Measurements from ENCODE around the gene SOX14.

GRCh38 chr3:137763594-137763938, 549 bp upstream of the SOX14 start:
- no peak for TF ChIP-seq EZH2 (IDR thresholded peaks at IDR 0.05; ENCODE audit: borderline replicate concordance, insufficient read depth, low read length, poor library complexity, severe bottlenecking)
- TF ChIP-seq CTCF (IDR thresholded peaks at IDR 0.05; ENCODE audit: poor library complexity, severe bottlenecking) = no peak
- no peak for TF ChIP-seq REST (IDR thresholded peaks at IDR 0.05; ENCODE audit: borderline replicate concordance)
- TF ChIP-seq RAD21 (conservative IDR thresholded peaks at IDR 0.05) = no peak
- no peak for TF ChIP-seq EP300 (conservative IDR thresholded peaks at IDR 0.05; ENCODE audit: poor library complexity, severe bottlenecking)
- no peak for TF ChIP-seq SMC3 (conservative IDR thresholded peaks at IDR 0.05; ENCODE audit: poor library complexity)
